C1 segment of cervical spinal cord (tissue), 14 donors: ENCODE measurements around the gene HOXC5.

Experiments used
- DNase-seq, 14 donors: peaks; one replicate each; lab custom pipeline; 2025; lab: John Stamatoyannopoulos, UW

HOXC5 gene

GRCh38 chr12:54032627-54033100 lies at the start of gene HOXC5:
Gene HOXC5 (plus strand): TSS chr12:54033050. CDS start chr12:54033123, 73 bp downstream.
- peak in 12 of 14 donors; percentile 20 to 82 (median 62) for DNase-seq

GRCh38 chr12:53983568-53983949 lies 49.3 kb upstream of the HOXC5 start:
- no peak for DNase-seq

- no peak for DNase-seq
Observed at GRCh38 chr12:53983950-53984572, 48.8 kb upstream of the HOXC5 start.

- DNase-seq, result peak in 10 of 14 donors; percentile 5 to 70 (median 41)
Observed at GRCh38 chr12:53984901-53985691, 47.8 kb upstream of the HOXC5 start, which contains the start of gene HOXC10. Gene HOXC10 (plus strand): TSS chr12:53985146. CDS start chr12:53985260, 114 bp downstream.

- no peak for DNase-seq
Observed at GRCh38 chr12:53985692-53985993, 47.2 kb upstream of the HOXC5 start.

GRCh38 chr12:53985994-53986685 lies 46.7 kb upstream of the HOXC5 start:
- DNase-seq, result no peak

- DNase-seq, result no peak
Observed at GRCh38 chr12:53986686-53987483, 46.0 kb upstream of the HOXC5 start.

GRCh38 chr12:53987787-53988230 lies 45.0 kb upstream of the HOXC5 start:
- no peak for DNase-seq

- no peak for DNase-seq
Observed at GRCh38 chr12:53988541-53989226, 44.2 kb upstream of the HOXC5 start.

- DNase-seq, result no peak
Observed at GRCh38 chr12:53989227-53990113, 43.4 kb upstream of the HOXC5 start.

- no peak for DNase-seq
Observed at GRCh38 chr12:53990311-53991076, 42.4 kb upstream of the HOXC5 start.

GRCh38 chr12:53991077-53991460 lies 41.8 kb upstream of the HOXC5 start:
- no peak for DNase-seq

GRCh38 chr12:53992377-53992889 lies 40.4 kb upstream of the HOXC5 start:
- DNase-seq, result no peak

- no peak for DNase-seq
Observed at GRCh38 chr12:53993162-53994008, 39.5 kb upstream of the HOXC5 start.

GRCh38 chr12:53994009-53994263 lies 38.9 kb upstream of the HOXC5 start:
- no peak for DNase-seq

GRCh38 chr12:53994264-53995001 lies 38.4 kb upstream of the HOXC5 start:
- no peak for DNase-seq

- no peak for DNase-seq
Observed at GRCh38 chr12:53995002-53995377, 37.9 kb upstream of the HOXC5 start.
